Heart left ventricle (tissue), 16 donors: Measurements from ENCODE around the gene LTBP4. TPM values are rescaled to one million over a fixed set of nuclear protein-coding genes. Genes with fewer than 3 reads are reported as not detected.

Experiments
- ATAC-seq, 4 donors: fragments of 200-7000 bp; cut with Tn5 transposase; one replicate each; pipeline ENCODE4 v1.9.1; 2020 to 2022; ENCODE audit warnings: moderate library complexity in 4 of 4, mild to moderate bottlenecking in 3 of 4, moderate number of reproducible peaks in 1 of 4
- DNase-seq, 5 donors: peaks; one replicate each; pipeline ENCODE4 v3.0.0-alpha.2; 2020
- H3K27ac ChIP-seq, 12 donors: fragments of 200-600 bp; sonication (generic) in 4 of 12; one replicate each; pipeline versions ENCODE4 v1.5.0 to v1.8.0; 2016 to 2022; ENCODE audit warnings: mild to moderate bottlenecking in 2 of 12
- H3K27me3 ChIP-seq, 9 donors: fragments of 200-600 bp; sonication (generic) in 2 of 9; one replicate each; pipeline versions ENCODE4 v1.5.1 to v1.8.0; 2016 to 2022; ENCODE audit warnings: mild to moderate bottlenecking in 3 of 9
- H3K36me3 ChIP-seq, 9 donors: fragments of 200-600 bp; sonication (generic) in 2 of 9; one replicate each; pipeline versions ENCODE4 v1.5.0 to v1.8.0; 2018 to 2022; ENCODE audit warnings: mild to moderate bottlenecking in 2 of 9
- H3K4me1 ChIP-seq, 12 donors: fragments of 200-600 bp; sonication (generic) in 4 of 12; one replicate each; pipeline versions ENCODE4 v1.5.0 to v1.8.0; 2016 to 2022; ENCODE audit warnings: mild to moderate bottlenecking in 3 of 12
- H3K4me3 ChIP-seq, 12 donors: fragments of 200-600 bp; sonication (generic) in 4 of 12; one replicate each; pipeline versions ENCODE4 v1.5.0 to v1.8.0; 2017 to 2022; ENCODE audit warnings: mild to moderate bottlenecking in 9 of 12, moderate library complexity in 4 of 12
- H3K9me3 ChIP-seq, 12 donors: fragments of 200-600 bp; sonication (generic) in 4 of 12; one replicate each; pipeline versions ENCODE4 v1.5.0 to v1.8.0; 2016 to 2022; ENCODE audit warnings: mild to moderate bottlenecking in 1 of 12
- POLR2A ChIP-seq, 2 donors: fragments of 450-650 bp; IDR thresholded peaks; one replicate each; pipeline ENCODE4 v1.6.1; 2017; ENCODE audit warnings: antibody characterized with exemption in 2 of 2, mild to moderate bottlenecking in 2 of 2, moderate library complexity in 2 of 2
- WGBS, 4 donors: extraction: QIAGEN DNeasy Blood & Tissue Kit in 2 of 4; methylation state at CpG; one replicate each; pipeline versions ENCODE4 v1.1.5 to v1.1.7; 2013 to 2018; 5-methylcytosine and 5-hydroxymethylcytosine counted together
- intact Hi-C, 10 donors: fragments of 100-400 bp; cut with DNase I; formaldehyde crosslinking; loops; one replicate each; pipeline versions ENCODE4 v1.11.1 to v1.14.2; 2022
- polyA plus RNA-seq, 2 donors: library from polyadenylated mRNA; stranded (reverse); fragments of 200-250 nt; gene quantifications; one replicate each; pipeline ENCODE4 v1.2.3, GENCODE V29; 2013
- total RNA-seq, 9 donors: library from RNA; depleted of rRNA in 2 of 9; stranded (reverse); fragments of >200 nt in 2 of 9; fragmentation: NEBNext Ultra II Directional in 3 of 9; extraction: Animal tissue kit (Norgen Biotek cat#: 25700) in 3 of 9; gene quantifications; one replicate each; pipeline versions ENCODE4 v1.1.0 to v1.2.4, GENCODE V29; 2016 to 2023
- TF ChIP-seq, protein P1 (sequence below), 12 donors: fragments of 200-600 bp; sonication (generic) in 4 of 12; IDR thresholded peaks; one replicate each; pipeline versions ENCODE4 v1.5.0 to v1.8.0; 2018 to 2022; ENCODE audit warnings: antibody characterized with exemption in 12 of 12, mild to moderate bottlenecking in 5 of 12
- donor health status: ischemic (EF 13 %, LVEDD 7.1; RV severe dilation, severe dysfunction).
- donor health status: healthy with polysubstance abuse.
- donor health status: DM: no; HTN: yes; CAD: no.
- donor health status: DM: no; HTN: no; CAD: no.
- donor health status: ischemic (EF 25% LVEDD 6.9; RV normal size, moderate dysfunction).
- donor health status: ischemic (EF 25% LVEDD 5.7; RV mildly dilated, moderate dysfunction).
- donor health status: healthy.
- donor health status: DM: yes; HTN: yes; CAD: no.
- donor health status: ischemic (EF 35%, LVEDD 5.7; RV mildly dilated, moderate dysfunction).
- donor health status: nonischemic (EF 11% LVEDD 7.7; RV severe dilation, severe dysfunction).
- donor health status: DM: yes; HTN: yes; CAD: no.
- donor health status: PGD.
- donor health status: ischemic (EF 29% LVEDD 5.4; RV normal size, mild dysfunction).
- donor health status: nonischemic (EF 23%, LVEDD 6.1; RV moderate dilation, normal function).

Gene LTBP4
- total and polyA plus RNA-seq, 11 donors: 95.0 to 319 (median 172) TPM

DNA sequence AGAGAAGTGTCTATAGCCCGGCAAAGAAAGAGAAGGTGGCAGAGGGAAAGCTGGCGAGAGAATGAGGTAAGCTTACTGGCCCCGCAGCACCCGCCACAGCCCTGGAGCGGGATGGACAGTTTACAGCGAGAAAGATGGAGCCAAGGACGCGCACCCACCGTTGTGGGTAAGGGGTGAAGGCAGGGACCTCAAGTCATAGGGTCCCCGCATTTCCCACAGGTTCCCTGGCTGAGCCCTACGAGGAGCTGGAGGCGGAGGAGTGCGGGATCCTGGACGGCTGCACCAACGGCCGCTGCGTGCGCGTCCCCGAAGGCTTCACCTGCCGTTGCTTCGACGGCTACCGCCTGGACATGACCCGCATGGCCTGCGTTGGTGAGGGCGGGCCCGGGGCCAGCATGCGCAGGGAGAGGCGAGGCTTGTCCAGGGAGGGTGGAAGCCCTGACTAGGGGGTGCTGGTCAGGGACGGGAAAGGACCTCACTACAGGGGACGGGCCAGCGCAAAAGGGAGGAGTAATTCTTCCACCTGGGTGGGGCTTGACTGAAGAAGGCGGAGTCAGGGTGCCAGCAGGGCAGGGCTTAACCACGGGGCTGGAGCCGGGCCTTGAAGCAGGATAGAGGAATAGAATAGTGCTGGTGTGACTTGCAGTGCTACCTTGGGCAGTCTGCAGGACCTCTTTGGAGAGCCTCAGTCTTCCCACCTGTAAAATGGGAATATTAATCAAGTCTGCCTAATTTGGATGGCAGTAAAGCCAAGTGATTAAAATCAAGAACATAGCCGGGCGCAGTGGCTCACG lies 26.5 kb downstream of the LTBP4 start:
- 90 to 94% (median 91%) methylated on average over 32 to 39 of the region's 39 CpGs for WGBS, 4 donors
- peaks cover 0 to 10% (median 0%) of the 10 kb centered on the region in 12 donors for H3K4me1 ChIP-seq
- ATAC-seq: no peak
- DNase-seq: peak in 2 of 5 donors; percentile 25 to 59
- TF ChIP-seq POLR2A (IDR thresholded peaks at IDR 0.05): no peak
- TF ChIP-seq, protein P1, sequence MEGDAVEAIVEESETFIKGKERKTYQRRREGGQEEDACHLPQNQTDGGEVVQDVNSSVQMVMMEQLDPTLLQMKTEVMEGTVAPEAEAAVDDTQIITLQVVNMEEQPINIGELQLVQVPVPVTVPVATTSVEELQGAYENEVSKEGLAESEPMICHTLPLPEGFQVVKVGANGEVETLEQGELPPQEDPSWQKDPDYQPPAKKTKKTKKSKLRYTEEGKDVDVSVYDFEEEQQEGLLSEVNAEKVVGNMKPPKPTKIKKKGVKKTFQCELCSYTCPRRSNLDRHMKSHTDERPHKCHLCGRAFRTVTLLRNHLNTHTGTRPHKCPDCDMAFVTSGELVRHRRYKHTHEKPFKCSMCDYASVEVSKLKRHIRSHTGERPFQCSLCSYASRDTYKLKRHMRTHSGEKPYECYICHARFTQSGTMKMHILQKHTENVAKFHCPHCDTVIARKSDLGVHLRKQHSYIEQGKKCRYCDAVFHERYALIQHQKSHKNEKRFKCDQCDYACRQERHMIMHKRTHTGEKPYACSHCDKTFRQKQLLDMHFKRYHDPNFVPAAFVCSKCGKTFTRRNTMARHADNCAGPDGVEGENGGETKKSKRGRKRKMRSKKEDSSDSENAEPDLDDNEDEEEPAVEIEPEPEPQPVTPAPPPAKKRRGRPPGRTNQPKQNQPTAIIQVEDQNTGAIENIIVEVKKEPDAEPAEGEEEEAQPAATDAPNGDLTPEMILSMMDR (IDR thresholded peaks at IDR 0.05): no peak
- no peak overlapping the region for H3K27ac ChIP-seq
- no peaks in the 10 kb centered on the region for H3K27me3 ChIP-seq
- H3K4me3 ChIP-seq: no peak overlapping the region
- intact Hi-C loops: no loop called here
- H3K36me3 ChIP-seq: peaks cover 0 to 85% (median 34%) of the 10 kb centered on the region in 9 donors
- H3K9me3 ChIP-seq: no peaks in the 10 kb centered on the region

DNA sequence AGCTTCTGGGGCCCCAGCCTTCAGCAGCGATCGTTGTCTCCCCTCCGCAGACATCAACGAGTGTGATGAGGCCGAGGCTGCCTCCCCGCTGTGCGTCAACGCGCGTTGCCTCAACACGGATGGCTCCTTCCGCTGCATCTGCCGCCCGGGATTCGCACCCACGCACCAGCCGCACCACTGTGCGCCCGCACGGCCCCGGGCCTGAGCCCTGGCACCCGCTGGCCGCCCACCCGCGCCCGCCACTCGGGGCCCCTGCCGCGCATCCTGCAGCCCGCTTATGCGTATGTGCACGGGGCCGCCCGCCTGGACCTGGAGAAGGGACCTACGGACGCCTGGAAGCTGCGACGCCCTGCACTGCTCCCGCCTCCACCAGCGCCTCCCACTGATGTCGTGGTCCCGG lies 28.2 kb downstream of the LTBP4 start:
- no peak for ATAC-seq
- H3K4me1 ChIP-seq: peaks cover 0 to 18% (median 6%) of the 10 kb centered on the region in 12 donors
- 95 to 97% (median 95%) methylated on average over 42 of the region's 42 CpGs for WGBS, 4 donors
- H3K4me3 ChIP-seq: no peak overlapping the region
- H3K27ac ChIP-seq: no peak overlapping the region
- DNase-seq: no peak
- no peaks in the 10 kb centered on the region for H3K9me3 ChIP-seq
- intact Hi-C loops: no loop called here
- TF ChIP-seq POLR2A (IDR thresholded peaks at IDR 0.05): no peak
- TF ChIP-seq, protein P1 (IDR thresholded peaks at IDR 0.05): no peak
- H3K27me3 ChIP-seq: no peaks in the 10 kb centered on the region
- peaks cover 0 to 69% (median 19%) of the 10 kb centered on the region in 9 donors for H3K36me3 ChIP-seq

DNA sequence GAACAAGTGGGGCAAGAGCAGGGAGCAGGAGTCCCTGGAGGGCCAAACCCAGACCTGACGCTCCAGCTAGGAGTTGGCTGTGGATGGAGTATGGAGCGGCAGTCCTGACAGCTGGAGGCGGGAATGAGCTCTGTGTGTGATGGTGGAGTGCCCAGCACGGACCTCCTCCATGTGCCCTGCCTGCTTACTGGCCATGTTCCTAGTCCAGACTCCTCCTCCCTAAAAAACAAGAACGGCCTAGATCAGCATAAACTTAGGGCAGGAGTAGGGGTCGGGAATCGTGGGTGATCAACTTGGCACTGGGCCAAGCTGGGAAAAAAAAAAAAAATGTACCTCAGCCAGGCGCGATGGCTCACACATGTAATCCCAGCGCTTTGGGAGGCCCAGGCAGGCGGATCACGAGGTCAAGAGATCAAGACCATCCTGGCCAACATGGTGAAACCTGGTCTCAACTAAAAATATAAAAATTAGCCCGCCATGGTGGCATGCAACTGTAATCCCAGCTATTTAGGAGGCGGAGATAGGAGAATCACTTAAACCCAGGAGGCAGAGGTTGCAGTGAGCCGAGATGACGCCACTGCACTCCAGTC lies 29.5 kb downstream of the LTBP4 start:
- intact Hi-C loops: loop anchor here in 6 of 10 donors (5.0 to 10.0 kb wide), 5 partner anchors 86 to 326 kb away; no protein-coding TSS in a partner anchor
- no peaks in the 10 kb centered on the region for H3K27me3 ChIP-seq
- peaks cover 0 to 55% (median 19%) of the 10 kb centered on the region in 9 donors for H3K36me3 ChIP-seq
- ATAC-seq (peak in 2 of 4 donors; percentile 22 to 26), DNase-seq (no peak)
- no peaks in the 10 kb centered on the region for H3K9me3 ChIP-seq
- TF ChIP-seq, protein P1 (IDR thresholded peaks at IDR 0.05): no peak
- no peak for TF ChIP-seq POLR2A (IDR thresholded peaks at IDR 0.05)
- peaks cover 0 to 19% (median 7%) of the 10 kb centered on the region in 12 donors for H3K4me1 ChIP-seq
- peak overlapping the region in 2 of 12 donors; percentile 13 to 34 for H3K27ac ChIP-seq
- H3K4me3 ChIP-seq: no peak overlapping the region
- 60 to 68% (median 63%) methylated on average over 16 of the region's 16 CpGs for whole genome bisulfite sequencing, 4 donors
